ENCODE measurements around the gene LAMC3.

- TF ChIP-seq EZH2 (IDR thresholded peaks at IDR 0.05; ENCODE audit: insufficient read depth, poor library complexity, severe bottlenecking): no peak
- TF ChIP-seq EZH2phosphoT487 (IDR thresholded peaks at IDR 0.05; ENCODE audit: insufficient read depth, low read depth): no peak
Measured at GRCh38 chr9:131084661-131085369, 75.8 kb downstream of the LAMC3 start.
